Lower lobe of right lung (tissue), 2 donors: ENCODE measurements around the gene MED8. TPM values are rescaled to one million over a fixed set of nuclear protein-coding genes. Genes with fewer than 3 reads are reported as not detected.

Source experiments
- ATAC-seq, 2 donors: fragments of 200-7000 bp; cut with Tn5 transposase; one replicate each; pipeline ENCODE4 v1.9.1; 2020 to 2022; ENCODE audit warnings: mild to moderate bottlenecking in 2 of 2, moderate library complexity in 2 of 2
- DNase-seq: peaks from one replicate; pipeline ENCODE4 v3.0.0-alpha.2; 2020
- H3K27ac ChIP-seq: fragments of 200-600 bp; one replicate; pipeline ENCODE4 v1.8.0; 2022
- H3K27me3 ChIP-seq: fragments of 200-600 bp; one replicate; pipeline ENCODE4 v1.8.0; 2022; ENCODE audit warnings: low read depth
- H3K36me3 ChIP-seq: fragments of 200-600 bp; one replicate; pipeline ENCODE4 v1.8.0; 2022; ENCODE audit warnings: mild to moderate bottlenecking
- H3K4me1 ChIP-seq: fragments of 200-600 bp; one replicate; pipeline ENCODE4 v1.8.0; 2022
- H3K4me3 ChIP-seq: fragments of 200-600 bp; one replicate; pipeline ENCODE4 v1.8.0; 2022; ENCODE audit warnings: mild to moderate bottlenecking
- H3K9me3 ChIP-seq: fragments of 200-600 bp; one replicate; pipeline ENCODE4 v1.8.0; 2022
- intact Hi-C: fragments of 100-400 bp; cut with DNase I; formaldehyde crosslinking; loops from one replicate; pipeline ENCODE4 v1.11.0; 2022
- long read RNA-seq: library from polyadenylated mRNA; unstranded; transcript quantifications from one replicate; pipeline ENCODE4 v2.0.0, GENCODE V29; 2021
- total RNA-seq: library from RNA; stranded (reverse); fragmentation: NEBNext Ultra II Directional; extraction: Animal tissue kit (Norgen Biotek cat#: 25700); gene quantifications from one replicate; pipeline ENCODE4 v1.2.1, GENCODE V29; 2021
- TF ChIP-seq, protein P1 (sequence below): fragments of 200-600 bp; IDR thresholded peaks from one replicate; pipeline ENCODE4 v1.8.0; 2022; ENCODE audit warnings: antibody characterized with exemption, mild to moderate bottlenecking
- donor health status: DM: no; HTN: yes; CAD: no; lungs with severe emphysema.

Gene MED8, protein sequence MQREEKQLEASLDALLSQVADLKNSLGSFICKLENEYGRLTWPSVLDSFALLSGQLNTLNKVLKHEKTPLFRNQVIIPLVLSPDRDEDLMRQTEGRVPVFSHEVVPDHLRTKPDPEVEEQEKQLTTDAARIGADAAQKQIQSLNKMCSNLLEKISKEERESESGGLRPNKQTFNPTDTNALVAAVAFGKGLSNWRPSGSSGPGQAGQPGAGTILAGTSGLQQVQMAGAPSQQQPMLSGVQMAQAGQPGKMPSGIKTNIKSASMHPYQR
- total RNA-seq = 35.4 TPM
- long read RNA-seq, transcript MED8-201 (8 exons, 1,483 nt) = minor isoform, 10 of 102 reads
- long read RNA-seq, transcript MED8-203 (7 exons, 1,924 nt) = major isoform, 75 of 102 reads
- long read RNA-seq, partial matches to known transcripts = 9 of 102 reads
- long read RNA-seq, other reads (novel, unspliced or antisense) = 7 of 102 reads

DNA sequence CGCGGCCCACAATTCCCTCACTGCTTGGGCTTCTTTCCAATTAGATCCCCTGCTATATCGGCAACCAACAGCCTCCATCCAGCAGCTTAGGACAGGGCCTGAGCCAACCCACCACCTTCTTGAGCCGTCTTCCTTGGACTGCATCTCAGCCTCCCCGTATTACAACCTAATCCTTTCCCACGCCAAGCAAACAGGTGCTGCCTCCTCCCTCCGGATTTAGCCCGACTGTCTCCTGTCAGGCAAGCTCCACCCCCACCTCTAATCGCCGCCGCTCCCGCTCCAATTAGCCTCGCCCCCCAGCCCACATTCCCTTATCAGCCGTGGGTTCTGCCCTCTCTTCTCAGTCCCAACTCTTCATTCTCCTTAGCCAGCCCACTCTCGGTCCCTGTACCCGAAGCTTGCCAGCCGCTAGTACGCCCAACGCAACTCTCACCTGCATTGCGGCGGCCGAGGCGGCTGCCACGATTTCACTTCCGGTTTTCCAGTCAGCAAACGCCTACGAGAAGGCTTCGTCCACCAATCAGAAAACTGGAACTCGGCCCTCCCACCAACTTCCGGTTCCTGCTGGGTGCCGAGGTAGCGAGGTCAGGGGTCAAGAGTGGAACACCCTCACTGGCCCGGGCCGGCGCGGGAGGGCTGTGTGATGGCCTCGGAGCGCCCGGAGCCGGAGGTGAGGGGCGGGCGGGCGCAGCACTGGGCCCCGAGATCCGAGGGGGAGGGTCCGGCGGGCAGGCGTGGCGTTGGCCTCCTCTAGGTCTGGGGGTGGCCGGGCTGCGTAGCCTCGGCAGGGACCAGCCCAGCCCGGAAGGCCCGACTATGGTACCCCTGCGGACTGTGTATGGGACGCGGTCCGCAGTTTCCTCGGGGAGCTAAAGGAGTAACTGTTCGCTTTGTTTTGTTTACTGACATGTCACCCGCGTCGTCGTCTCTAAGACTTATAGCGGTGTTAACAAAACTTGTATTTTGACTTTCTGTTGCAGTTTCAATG lies at the start of gene MED8, which contains the start of gene SZT2:
Gene MED8 (minus strand): TSS at position 475 of the 988 bp plus-strand sequence. CDS start 36 bp downstream, at position 439.
Gene SZT2 (plus strand): TSS at position 574 of the 988 bp plus-strand sequence. CDS start 70 bp downstream, at position 644.
- peak within 1 kb of the TSS; percentile 85 for H3K27ac ChIP-seq
- H3K27me3 ChIP-seq = no peaks in the 10 kb centered on the region
- peak; percentile 96 for DNase-seq
- intact Hi-C loops = no loop called here
- TF ChIP-seq, protein P1, sequence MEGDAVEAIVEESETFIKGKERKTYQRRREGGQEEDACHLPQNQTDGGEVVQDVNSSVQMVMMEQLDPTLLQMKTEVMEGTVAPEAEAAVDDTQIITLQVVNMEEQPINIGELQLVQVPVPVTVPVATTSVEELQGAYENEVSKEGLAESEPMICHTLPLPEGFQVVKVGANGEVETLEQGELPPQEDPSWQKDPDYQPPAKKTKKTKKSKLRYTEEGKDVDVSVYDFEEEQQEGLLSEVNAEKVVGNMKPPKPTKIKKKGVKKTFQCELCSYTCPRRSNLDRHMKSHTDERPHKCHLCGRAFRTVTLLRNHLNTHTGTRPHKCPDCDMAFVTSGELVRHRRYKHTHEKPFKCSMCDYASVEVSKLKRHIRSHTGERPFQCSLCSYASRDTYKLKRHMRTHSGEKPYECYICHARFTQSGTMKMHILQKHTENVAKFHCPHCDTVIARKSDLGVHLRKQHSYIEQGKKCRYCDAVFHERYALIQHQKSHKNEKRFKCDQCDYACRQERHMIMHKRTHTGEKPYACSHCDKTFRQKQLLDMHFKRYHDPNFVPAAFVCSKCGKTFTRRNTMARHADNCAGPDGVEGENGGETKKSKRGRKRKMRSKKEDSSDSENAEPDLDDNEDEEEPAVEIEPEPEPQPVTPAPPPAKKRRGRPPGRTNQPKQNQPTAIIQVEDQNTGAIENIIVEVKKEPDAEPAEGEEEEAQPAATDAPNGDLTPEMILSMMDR = no peak
- H3K4me3 ChIP-seq = peak within 1 kb of the TSS; percentile 83
- H3K36me3 ChIP-seq = peaks cover 33% of the 10 kb centered on the region
- peak; percentile 98 to 100 for ATAC-seq
- H3K4me1 ChIP-seq = peaks cover 33% of the 10 kb centered on the region
- no peaks in the 10 kb centered on the region for H3K9me3 ChIP-seq

DNA sequence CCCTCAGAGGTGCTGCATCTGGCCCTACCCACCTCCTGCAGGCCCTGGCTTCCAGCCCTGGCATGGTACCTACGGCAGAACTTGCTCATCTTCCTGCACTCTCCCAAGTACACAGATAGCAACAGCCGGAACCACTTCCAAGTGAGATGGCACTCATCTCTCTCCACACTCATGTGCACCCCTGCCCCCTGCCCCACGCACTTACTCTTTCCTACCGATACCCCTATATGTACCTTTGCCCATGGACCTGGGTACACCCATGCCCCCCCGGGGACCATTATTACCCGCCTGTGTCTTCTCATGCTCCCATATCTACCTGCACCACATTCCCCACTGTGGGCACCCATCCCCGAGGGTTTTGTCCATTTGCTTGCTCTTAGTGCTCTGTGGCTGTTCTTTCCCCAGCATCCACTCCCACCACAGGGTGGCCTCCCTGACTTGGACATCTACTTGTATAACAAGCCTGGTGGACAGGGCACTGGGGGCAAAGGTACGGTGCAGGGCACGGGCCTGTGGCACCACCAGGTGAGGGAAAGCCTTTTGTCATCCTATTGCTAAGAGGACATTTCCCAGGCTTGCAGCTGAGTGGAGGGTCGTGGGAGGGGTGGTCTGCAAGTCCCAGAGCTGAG lies 49.5 kb upstream of the MED8 start:
- no peaks in the 10 kb centered on the region for H3K9me3 ChIP-seq
- ATAC-seq (no peak), DNase-seq (no peak)
- no peak overlapping the region for H3K4me3 ChIP-seq
- intact Hi-C loops = no loop called here
- H3K36me3 ChIP-seq = peaks cover 97% of the 10 kb centered on the region
- TF ChIP-seq, protein P1 = no peak
- H3K4me1 ChIP-seq = peaks cover 17% of the 10 kb centered on the region
- no peaks in the 10 kb centered on the region for H3K27me3 ChIP-seq
- H3K27ac ChIP-seq = no peak overlapping the region

DNA sequence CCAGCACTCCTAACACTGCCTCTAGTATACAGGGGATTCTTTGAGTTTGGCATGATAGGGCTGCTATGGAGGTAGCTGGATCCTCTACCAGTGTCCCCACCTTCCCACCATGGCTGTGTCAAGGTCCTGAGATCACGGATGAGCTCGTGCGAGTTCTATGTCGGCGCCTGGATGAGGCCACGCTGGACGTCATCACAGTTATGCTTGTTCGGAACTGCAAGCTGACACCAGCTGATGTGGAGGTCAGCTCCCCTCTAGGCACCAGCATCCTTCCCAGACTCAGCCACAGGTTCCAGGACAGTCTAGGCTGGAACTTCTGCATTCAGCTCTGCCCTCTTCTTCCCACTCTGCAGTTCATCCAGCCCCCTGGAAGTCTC lies 49.0 kb upstream of the MED8 start:
- H3K27ac ChIP-seq = no peak overlapping the region
- H3K9me3 ChIP-seq = no peaks in the 10 kb centered on the region
- H3K4me1 ChIP-seq = peaks cover 17% of the 10 kb centered on the region
- TF ChIP-seq, protein P1 = no peak
- peaks cover 97% of the 10 kb centered on the region for H3K36me3 ChIP-seq
- DNase-seq = no peak
- H3K4me3 ChIP-seq = no peak overlapping the region
- no peak for ATAC-seq
- intact Hi-C loops = no loop called here
- H3K27me3 ChIP-seq = no peaks in the 10 kb centered on the region

DNA sequence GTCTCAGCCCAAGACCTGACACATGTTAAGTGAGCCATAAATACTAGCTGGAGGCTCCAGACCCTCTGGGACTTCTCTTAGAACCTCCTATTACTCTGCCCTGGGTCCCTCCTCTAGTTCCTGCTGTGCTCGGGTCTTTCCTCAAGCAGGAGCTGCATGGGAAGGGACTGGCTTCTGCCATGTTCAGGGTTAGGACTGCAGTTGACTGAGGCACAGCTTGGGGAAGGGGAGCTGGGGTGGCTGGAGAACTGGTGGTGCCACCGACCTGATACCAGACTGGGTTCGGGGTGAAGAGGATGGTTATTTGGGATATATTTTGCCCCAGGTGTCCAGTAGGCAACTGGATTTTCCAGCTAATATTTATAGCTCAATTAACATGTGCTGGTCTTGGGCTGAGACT lies 48.4 kb upstream of the MED8 start:
- intact Hi-C loops = no loop called here
- no peak for ATAC-seq
- H3K36me3 ChIP-seq = peaks cover 97% of the 10 kb centered on the region

More for the DNA sequence above, 48.4 kb upstream of the MED8 start:
- Histone ChIP-seq H3K4me1 (peaks cover 17% of the 10 kb centered on the region), H3K27ac (no peak overlapping the region), H3K9me3 (no peaks in the 10 kb centered on the region), H3K27me3 (no peaks in the 10 kb centered on the region), H3K4me3 (no peak overlapping the region)
- TF ChIP-seq, protein P1 = no peak
- no peak for DNase-seq
